ENCODE results near the gene SV2B. TPM values are rescaled to one million over a fixed set of nuclear protein-coding genes. Genes with fewer than 3 reads are reported as not detected.

Gene SV2B
- total RNA-seq, 5 donors from 2014 or later (not counting 1 experiment from before 2014, with no cell fraction given) = 0.03 to 0.13 (median 0.09) TPM; not detected in 2

- no CpG with 5 or more reads among the region's 5 CpGs for WGBS (ENCODE audit: insufficient coverage)
- peaks cover 0 to 4% (median 0%) of the 10 kb centered on the region in 3 donors for H3K9me3 Mint-ChIP-seq
- H3K27ac Mint-ChIP-seq = no peak overlapping the region
- H3K27me3 ChIP-seq (replicated peaks in 1 of 2; ENCODE audit: control insufficient read depth in 2 of 2, extremely low read depth in 1 of 2, insufficient read depth in 2 of 2, low read length in 1 of 2) = peaks cover 0 to 5% of the 10 kb centered on the region in 2 experiments
- H3K9me3 ChIP-seq = no peaks in the 10 kb centered on the region
- H3K4me1 Mint-ChIP-seq = peaks cover 24 to 39% (median 36%) of the 10 kb centered on the region in 3 donors
- no peaks in the 10 kb centered on the region for H3K36me3 Mint-ChIP-seq
- ChIA-PET POLR2A (interaction anchor here in 1 of 2 donors (0.5 kb wide), 1 partner anchor 258 kb away, joined by 3 read pairs; no protein-coding TSS in a partner anchor), CTCF (no interaction called here)
- no peak overlapping the region for H3K27ac ChIP-seq (ENCODE audit: low read length)
- H3K4me3 ChIP-seq (ENCODE audit: control insufficient read depth in 1 of 2, extremely low read depth in 1 of 2, low read length in 1 of 2) = no peak overlapping the region
- no peaks in the 10 kb centered on the region for H3K36me3 ChIP-seq (ENCODE audit: control insufficient read depth in 2 of 2, extremely low read depth in 1 of 2, insufficient read depth in 1 of 2, low read length in 1 of 2)
- H3K4me3 Mint-ChIP-seq = no peak overlapping the region
- peaks cover 12 to 14% of the 10 kb centered on the region in 2 experiments for H3K4me1 ChIP-seq (ENCODE audit: control insufficient read depth in 1 of 2, extremely low read depth in 1 of 2, insufficient read depth in 2 of 2, low read length in 2 of 2)
- peaks cover 4% of the 10 kb centered on the region in 2 donors for H3K27me3 Mint-ChIP-seq
- ATAC-seq (replicated peaks in 1 of 4) (no peak), DNase-seq (no peak)
Measured at GRCh38 chr15:91345736-91346135, 245.7 kb downstream of the SV2B start.

DNA sequence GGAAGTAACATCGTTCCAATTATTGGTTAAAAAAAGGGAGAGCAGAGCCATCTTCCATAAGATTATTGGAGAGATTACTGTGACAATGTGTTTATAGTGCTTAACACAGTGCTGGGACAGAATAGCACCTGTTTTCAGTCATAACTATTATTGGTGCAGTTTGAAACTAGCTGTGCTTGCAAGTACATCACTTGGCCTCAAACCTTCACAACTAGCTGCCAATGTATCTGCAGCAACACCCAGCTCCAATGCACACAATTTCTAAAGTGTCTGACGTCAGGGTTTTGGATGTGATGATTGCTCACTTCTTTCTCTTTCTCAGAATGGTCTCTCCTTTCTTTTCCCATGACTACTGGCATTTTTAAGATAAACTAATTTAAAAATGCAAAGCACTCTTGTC, 246.2 kb downstream of the SV2B start:
- Histone ChIP-seq H3K4me3 (ENCODE audit: control insufficient read depth in 1 of 2, extremely low read depth in 1 of 2, low read length in 1 of 2) (no peak overlapping the region), H3K27me3 (replicated peaks in 1 of 2; ENCODE audit: control insufficient read depth in 2 of 2, extremely low read depth in 1 of 2, insufficient read depth in 2 of 2, low read length in 1 of 2) (peaks cover 0 to 5% of the 10 kb centered on the region in 2 experiments), H3K36me3 (ENCODE audit: control insufficient read depth in 2 of 2, extremely low read depth in 1 of 2, insufficient read depth in 1 of 2, low read length in 1 of 2) (no peaks in the 10 kb centered on the region), H3K9me3 (no peaks in the 10 kb centered on the region), H3K4me1 (ENCODE audit: control insufficient read depth in 1 of 2, extremely low read depth in 1 of 2, insufficient read depth in 2 of 2, low read length in 2 of 2) (peaks cover 12 to 14% of the 10 kb centered on the region in 2 experiments), H3K27ac (ENCODE audit: low read length) (no peak overlapping the region)
- ChIA-PET POLR2A (no interaction called here), CTCF (no interaction called here)
- ATAC-seq (replicated peaks in 1 of 4) (no peak), DNase-seq (no peak)
- no CpG with 5 or more reads among the region's 2 CpGs for WGBS (ENCODE audit: insufficient coverage)
- Mint-ChIP-seq H3K9me3 (peaks cover 0 to 4% (median 0%) of the 10 kb centered on the region in 3 donors), H3K27me3 (peaks cover 2 to 4% of the 10 kb centered on the region in 2 donors), H3K4me3 (no peak overlapping the region), H3K27ac (no peak overlapping the region), H3K4me1 (peaks cover 24 to 39% (median 36%) of the 10 kb centered on the region in 3 donors), H3K36me3 (no peaks in the 10 kb centered on the region)

DNA sequence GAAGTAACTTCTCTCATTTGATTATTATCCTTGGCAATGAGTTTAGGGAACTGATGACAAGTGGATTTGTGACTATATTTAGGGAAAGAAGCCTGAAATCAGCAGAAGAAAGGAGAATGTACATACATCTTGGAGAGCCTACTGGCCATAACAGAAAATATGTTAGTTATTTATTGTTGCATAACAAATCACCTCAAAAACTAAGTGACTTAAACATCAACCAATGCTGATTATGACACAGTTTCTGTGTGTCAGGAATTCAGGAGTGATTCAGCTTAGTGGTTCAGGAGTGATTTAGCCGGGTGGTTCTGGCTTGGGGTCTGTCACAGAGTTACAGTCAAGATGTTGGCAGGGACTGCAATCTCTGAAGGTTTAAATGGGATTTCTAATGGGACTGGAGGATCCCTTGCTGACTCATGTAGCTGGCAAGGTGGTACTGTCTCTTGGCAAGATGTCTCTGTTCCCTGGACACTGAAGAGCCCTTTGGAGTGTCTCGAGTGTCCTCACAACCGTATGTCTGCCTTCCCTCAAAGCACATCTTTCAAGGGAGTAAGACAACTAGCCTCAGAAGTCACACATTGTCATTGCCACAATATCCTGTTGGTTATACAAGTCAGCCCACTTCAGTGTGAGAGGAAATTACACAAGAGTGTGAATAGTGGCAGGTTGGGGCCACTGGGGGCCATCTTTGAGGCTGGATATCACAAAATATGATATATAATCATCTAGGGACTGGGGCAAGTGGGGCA, 248.9 kb downstream of the SV2B start:
- Histone ChIP-seq H3K36me3 (ENCODE audit: control insufficient read depth in 2 of 2, extremely low read depth in 1 of 2, insufficient read depth in 1 of 2, low read length in 1 of 2) (no peaks in the 10 kb centered on the region), H3K27me3 (replicated peaks in 1 of 2; ENCODE audit: control insufficient read depth in 2 of 2, extremely low read depth in 1 of 2, insufficient read depth in 2 of 2, low read length in 1 of 2) (peaks cover 0 to 6% of the 10 kb centered on the region in 2 experiments), H3K9me3 (no peaks in the 10 kb centered on the region), H3K4me3 (ENCODE audit: control insufficient read depth in 1 of 2, extremely low read depth in 1 of 2, low read length in 1 of 2) (no peak overlapping the region), H3K27ac (ENCODE audit: low read length) (no peak overlapping the region), H3K4me1 (ENCODE audit: control insufficient read depth in 1 of 2, extremely low read depth in 1 of 2, insufficient read depth in 2 of 2, low read length in 2 of 2) (peaks cover 11 to 12% of the 10 kb centered on the region in 2 experiments)
- peak in 16 of 35 experiments; percentile 1 to 48 (median 16) for DNase-seq
- no peak overlapping the region for H3K27ac Mint-ChIP-seq
- CTCF ChIA-PET = no interaction called here
- H3K36me3 Mint-ChIP-seq = no peaks in the 10 kb centered on the region
- POLR2A ChIA-PET = no interaction called here
- H3K27me3 Mint-ChIP-seq = peaks cover 0 to 2% of the 10 kb centered on the region in 2 donors
- 64% methylated on average over 1 of the region's 3 CpGs for WGBS (ENCODE audit: insufficient coverage)
- peak overlapping the region in 1 of 3 donors; percentile 27 for H3K4me3 Mint-ChIP-seq
- peaks cover 19 to 40% (median 37%) of the 10 kb centered on the region in 3 donors for H3K4me1 Mint-ChIP-seq
- peak; percentile 66 to 75 (median 70) for ATAC-seq (replicated peaks in 1 of 4)
- peaks cover 0 to 4% (median 0%) of the 10 kb centered on the region in 3 donors for H3K9me3 Mint-ChIP-seq

Other genes starting within 250 kb of the SV2B start
- 10 to 100 TPM; 52.8 to 74.0 (median 61.4) TPM for gene FURIN, start 231.7 kb upstream of the SV2B start, total RNA-seq
- 1 to 10 TPM; 3.2 to 5.2 (median 4.3) TPM for gene FES, start 215.8 kb upstream of the SV2B start, total RNA-seq
- gene MAN2A2, start 197.0 kb upstream of the SV2B start, total RNA-seq = 100 to 1,000 TPM; 119 to 158 (median 142) TPM
- gene HDDC3, start 167.7 kb upstream of the SV2B start, total RNA-seq = 10 to 100 TPM; 14.4 to 28.6 (median 26.2) TPM
- gene UNC45A, start 165.0 kb upstream of the SV2B start, total RNA-seq = 10 to 100 TPM; 39.4 to 80.3 (median 72.2) TPM
- gene RCCD1, start 145.4 kb upstream of the SV2B start, total RNA-seq = 10 to 100 TPM in 3 of 5 donors, 1 to 10 TPM in 2; 5.7 to 21.2 (median 15.8) TPM
- 10 to 100 TPM in 2 of 5 donors, 1 to 10 TPM in 3; 4.7 to 25.9 (median 6.8) TPM for gene PRC1, start 105.7 kb upstream of the SV2B start, total RNA-seq
- 10 to 100 TPM; 19.3 to 29.8 (median 26.0) TPM for gene VPS33B, start 77.7 kb upstream of the SV2B start, total RNA-seq